Measurements from ENCODE around the gene CAMK1D.
A peak's percentile ranks its signal among the peaks of the same experiment; 100 is the strongest.

Gene CAMK1D

DNA sequence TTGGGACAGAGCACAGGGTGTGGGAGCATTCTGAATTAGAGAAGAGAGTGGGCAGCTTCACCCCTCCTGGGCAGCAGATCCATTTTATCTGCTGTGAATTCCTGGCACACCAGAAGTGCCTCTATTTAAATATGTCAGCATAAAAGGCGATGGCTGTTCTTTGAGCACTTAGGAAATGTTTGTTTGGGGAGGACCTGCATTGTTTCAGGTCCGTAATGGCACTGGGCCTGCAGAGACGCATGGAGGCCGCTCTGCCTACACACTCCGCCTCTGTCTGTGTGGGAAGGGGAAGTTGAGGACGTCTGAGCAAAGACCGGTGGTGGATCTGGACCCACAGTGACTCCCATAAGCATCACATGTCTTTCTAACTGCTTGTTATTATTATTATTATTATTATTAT lies 253.2 kb downstream of the CAMK1D start:
- peak in 1 of 3 experiments; percentile 7 for DNase-seq

DNA sequence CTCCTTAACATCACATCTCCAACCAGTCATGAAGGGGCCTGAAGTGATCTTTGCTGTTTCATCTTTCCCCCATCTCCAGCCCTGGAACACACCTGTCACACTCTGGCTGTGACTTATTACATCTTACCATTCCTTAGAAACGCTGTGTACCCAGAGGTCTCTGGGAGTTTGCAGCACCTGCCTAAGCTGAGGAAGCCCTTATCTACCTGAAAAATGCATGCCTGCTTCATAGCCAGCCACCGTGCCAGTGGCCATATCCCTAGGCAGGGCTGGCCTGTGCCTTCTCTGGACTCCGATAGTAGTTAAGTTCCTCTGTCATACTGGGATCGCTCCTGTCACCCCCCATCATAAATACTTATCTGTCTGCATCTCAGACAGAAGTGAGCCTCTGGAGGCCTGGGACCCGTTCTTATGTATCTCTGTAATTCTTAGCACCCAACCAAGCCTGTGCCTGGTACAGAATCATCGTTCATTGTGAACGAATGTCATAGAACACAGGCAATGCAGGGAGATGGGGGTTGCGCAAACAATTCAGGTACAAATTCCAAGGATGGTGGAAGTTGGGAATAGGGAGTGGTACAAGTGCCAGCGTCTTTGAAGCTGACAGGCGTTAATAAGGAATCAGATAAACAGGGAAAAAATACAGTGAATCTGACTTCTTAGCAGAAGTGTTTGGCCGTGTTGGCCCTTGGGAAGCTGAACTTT lies 254.6 kb downstream of the CAMK1D start:
- DNase-seq: no peak

DNA sequence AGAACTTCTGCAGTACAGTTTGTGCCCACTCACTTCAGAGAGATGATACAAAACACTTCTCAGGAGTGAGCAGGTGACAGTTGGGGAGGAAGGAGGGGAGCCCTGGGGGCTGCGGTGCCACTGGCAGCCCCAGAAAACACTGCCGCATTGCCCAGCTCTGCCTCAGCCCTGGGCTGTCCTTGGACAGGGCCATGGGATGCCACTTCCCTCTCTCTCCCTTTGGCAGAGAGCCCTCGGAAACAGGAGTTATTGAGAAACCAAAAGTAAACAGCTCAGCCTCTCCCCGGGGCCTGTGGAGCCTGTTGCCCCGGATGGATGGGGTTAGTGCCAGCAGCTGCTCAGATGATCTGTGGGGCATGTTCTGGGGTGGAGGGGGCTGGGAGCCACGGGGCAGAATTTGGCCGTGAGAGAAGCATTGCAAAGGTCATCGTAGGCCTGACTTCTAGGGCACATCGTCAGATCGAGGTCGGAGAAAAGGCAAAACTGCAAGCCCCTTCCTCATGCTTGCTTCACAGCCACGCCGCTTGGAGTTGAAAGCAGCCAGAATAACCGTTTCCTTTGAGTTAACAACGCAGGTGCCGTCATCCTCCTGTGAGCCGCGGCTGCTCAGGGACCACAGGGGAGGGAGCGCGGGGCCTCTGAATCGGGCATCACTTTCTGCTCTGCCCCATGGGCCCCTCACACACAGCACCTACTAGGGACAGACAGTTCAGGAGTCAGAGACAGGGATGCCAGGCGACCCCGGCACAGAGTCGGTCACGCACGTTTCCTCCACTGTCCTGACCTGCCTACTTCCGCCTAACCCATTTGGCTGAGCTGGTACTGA lies 256.4 kb downstream of the CAMK1D start:
- peak; percentile 51 to 83 (median 66) for DNase-seq

DNA sequence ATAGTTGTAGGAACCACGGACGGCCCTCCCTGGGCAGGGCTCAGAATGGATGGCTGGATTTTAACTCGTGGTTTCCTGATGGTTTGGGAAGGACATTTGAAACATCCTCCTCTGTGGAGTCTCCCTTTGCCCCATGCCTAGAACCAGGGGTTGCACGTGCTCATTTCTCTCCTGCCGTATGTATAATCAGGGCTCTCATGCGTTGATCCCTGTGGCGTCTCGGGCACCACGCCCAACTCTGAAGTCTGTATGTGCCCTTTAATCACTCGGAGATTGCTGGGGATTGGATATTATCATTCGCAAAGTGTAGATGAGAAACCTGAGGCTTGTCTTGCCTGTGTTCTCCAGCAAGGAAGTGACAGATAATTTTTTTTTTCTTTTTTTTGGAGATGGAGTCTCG lies 257.1 kb downstream of the CAMK1D start:
- peak; percentile 74 to 86 (median 75) for DNase-seq

DNA sequence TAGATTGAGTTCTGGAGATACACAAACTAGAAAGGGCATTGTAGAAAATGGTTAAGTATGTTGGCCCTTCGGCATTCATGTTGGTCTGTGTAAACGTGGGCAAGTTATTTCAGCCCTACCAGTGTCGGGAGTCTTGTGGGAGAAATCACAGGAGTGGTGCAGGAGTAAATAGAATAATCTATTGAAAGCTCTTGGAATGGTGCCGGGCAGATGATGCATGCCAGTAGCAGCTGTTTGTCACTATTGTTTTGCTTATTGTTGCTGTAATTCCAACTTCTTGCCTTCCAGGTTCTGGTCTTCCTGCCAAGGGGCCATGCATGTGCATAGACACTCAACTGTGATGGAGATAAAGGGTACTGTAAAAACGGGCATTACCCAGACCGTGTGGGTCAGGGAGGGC lies 259.4 kb downstream of the CAMK1D start:
- DNase-seq: no peak

DNA sequence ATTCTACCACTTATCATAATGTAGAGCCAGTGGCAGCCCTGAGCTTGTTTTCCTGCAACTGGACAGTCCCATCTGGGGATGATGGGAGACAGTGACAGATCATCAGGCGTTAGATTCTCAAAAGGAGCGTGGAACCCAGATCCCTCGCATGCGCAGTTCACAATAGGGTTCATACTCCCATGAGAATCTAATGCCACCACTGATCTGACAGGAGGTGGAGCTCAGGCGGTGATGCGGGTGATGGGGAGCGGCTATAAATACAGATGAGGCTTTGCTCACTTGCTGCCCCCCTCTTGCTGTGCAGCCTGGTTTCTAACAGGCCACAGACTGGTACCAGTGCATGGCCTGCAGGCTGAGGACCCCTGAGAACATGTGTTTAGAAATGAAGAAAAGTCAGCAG lies 260.1 kb downstream of the CAMK1D start:
- DNase-seq: no peak

DNA sequence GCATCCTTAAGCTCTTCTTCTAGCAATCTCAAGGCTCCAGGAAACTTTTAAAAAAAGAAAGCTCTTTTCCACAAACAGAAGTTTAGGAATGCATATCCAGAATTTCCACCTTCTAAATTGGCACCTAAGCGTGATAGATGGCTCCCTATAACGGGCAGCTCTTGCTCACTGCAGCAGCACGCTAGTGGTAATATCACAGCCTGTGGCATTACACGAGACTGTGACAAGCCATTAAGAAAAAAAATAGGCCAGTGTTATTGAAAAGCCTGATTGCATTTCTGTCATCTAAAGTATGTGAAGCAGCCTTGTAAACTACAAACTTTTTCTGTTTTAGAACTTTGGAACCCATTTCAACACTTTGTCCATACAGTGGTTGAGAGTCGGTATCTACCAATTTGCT lies 263.8 kb downstream of the CAMK1D start:
- no peak for DNase-seq

DNA sequence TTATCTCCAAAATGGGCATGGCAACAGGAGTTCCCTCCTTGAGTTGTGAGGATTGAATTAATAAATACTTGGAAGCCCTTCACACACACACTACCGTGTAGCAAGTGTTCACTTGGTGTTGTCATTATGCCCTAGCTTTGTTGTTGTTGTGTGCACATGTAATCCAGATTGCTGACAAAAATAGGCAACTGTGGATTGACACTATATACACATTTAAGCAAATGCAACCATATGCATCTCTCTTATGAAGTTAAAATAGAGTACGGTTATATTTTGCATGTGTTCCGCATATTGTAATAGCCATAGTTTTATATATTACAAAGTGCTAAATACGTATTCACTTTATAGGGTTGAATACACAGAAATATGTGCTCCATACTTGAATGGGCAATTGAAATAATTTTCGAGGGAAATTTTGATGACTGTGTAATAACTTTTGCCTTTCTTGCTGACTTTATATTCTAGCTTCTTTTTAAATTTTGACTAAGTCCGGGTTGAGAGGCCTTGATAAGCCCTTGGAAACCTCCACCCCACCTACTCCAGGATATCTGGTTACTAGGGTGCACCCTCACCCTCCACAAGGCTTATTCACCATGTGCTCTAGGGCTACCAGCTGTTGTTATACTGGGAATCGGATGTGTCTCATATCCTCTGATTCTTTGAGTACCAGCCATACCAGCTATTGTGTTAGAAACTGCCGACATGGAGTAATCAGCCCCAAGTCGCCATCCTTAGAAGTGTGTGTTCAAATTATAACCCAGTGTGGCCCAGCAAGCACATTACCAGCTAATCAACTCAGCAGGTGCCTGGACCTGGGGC lies 265.0 kb downstream of the CAMK1D start:
- DNase-seq: peak in 2 of 3 experiments; percentile 37 to 63

DNA sequence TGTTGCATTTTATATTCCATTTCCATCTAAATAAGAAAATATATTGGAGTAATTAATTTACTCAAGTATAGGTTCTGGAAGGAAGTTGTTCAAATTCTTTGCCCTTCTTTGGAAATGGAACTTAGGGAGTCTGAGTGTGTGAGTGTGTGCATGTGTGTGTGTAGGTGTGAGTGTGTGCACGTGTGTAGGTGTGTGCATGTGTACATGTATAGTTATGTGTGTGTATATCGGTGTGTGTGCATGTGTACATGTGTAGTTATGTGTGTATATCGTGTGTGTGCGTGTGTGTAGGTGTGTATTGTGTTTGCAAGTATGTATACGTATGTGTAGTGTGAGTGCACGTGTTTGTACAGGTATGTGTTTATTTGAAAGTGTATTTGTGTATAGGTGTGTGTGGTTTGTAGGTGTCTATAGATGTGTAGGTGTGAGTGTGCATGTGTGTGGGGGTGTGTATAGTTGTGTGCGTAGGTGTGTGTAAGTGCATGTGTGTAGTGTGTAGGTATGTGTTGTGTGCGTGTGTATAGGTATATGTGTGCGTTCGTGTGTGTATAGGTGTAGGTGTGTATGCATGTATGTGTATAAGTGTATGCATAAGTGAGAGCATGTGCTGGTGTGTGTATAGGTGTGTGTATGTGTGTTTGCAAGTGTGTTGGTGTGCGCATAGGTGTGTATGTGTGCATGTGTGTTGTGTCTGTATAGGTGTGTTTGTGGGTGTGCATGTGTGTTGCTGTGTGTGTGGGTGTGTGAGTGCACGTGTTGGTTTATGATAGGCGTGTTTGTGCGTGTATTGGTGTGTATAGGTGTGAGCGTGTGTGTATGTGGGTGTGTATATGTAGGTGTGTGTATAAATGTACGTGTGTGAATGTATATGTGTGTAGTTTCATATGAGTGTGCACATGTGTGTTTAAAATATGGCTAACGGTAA lies 266.2 kb downstream of the CAMK1D start:
- DNase-seq: no peak

DNA sequence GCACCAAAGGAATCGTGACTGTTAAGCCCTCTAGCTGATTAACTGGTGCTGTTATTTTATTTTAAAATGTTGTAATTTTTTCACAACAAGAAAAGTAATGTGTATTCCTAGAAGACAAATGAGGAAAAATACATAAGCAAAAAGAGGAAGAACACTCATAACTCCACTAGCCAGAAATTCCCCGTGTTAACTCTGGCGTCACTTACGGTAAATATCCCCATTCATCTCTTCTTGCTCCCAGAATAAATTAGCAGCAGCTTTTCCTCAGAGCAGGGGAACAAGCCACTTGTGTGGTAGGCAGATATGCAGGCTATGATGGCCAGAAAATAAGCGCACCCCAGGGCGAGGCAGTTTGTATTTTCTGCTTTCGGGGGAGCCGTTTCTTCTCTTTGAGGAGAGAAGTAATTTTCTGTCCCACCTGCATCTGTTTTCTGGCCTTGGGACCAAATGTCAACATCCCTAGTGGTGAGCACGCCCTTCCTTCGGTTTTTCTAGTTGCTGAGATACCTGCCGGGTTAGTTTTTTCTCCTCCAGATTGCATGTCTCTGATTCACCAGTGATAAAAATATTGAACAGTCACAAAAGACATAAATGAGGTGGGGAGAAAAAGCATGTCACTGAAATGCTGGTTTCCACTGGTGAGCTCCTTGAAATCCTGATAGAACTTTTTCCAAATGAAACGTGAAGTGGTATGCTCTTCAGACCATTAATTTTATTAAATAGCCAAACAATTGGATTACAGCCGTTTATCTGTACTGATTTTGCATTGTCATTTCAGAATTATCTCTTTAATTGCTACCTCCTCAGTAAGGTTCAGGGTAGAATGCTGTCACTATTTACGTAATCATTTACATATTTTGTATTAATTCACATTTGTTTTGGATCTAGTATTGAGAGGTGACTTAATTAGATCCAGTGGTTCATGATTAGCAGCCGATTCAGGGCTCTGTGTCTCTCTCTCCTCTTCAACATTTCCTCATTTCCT lies 268.1 kb downstream of the CAMK1D start:
- peak in 2 of 3 experiments; percentile 41 to 75 for DNase-seq

DNA sequence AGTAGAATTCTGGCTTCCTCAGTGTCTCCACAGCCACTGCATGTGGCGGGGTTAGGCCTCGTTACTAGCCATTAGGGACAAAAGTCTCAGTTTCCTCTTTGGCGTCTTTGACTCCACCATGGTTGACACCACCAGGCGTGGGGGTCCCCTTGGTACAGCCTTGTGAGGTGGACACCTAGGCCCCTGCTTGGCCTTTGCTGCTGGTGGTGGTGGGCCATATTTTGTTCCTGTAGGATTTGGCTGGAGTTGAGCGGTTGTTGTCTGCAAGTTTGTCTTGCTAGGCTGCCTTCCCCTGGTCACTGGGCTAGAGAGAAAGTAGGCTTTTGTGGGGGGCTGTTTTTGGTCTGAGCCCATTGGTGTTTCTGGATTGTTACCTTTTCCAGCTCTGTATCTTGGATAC lies 272.7 kb downstream of the CAMK1D start:
- no peak for DNase-seq

DNA sequence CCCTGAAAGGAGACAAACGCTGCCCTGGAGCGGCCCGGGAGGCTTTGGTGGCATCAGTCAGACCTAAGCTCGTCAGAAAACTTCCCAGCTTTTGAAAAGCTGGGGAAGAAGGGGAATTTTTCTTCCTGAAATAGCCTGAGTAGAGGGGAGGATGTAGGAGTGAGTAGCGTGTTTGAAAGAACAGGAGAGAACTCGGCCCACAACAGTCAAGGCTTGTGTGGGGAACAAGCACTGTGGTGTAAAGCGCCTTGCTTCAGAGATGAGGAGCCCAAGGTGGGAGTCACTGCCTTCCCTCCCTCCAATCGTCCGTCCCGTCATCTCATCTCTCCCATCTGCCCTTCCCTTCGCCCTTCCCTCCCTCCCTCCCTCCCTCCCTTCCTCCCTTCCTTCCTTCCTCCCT lies 273.3 kb downstream of the CAMK1D start:
- no peak for DNase-seq

DNA sequence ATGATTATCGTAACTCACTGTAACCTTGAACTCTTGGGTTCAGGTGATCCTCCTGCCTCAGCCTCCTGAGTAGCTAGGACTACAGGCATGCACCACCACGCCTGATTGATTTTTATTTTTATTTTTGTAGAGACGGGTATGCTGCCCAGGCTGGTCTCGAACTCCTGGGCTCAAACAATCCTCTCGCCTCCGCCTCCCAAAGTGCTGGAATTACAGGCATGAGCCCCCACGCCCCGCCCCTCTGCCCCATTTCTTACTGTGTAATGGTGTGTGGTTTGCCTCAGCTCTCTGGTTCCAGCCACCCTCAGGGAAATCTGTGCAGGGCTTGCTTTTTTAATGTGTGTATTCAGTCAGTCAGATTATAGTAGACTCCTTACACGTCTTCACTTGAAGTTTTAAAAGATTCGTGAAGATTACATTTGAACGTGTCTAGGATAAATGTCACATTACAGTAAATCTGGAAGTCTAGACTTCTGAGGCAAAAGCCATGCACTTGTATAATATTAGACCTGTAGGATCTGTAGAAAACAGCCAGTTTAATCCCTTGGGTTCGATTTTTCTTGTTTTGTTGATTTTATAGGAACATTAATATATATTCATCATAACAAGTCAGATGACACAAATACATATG lies 276.2 kb downstream of the CAMK1D start:
- no peak for DNase-seq

DNA sequence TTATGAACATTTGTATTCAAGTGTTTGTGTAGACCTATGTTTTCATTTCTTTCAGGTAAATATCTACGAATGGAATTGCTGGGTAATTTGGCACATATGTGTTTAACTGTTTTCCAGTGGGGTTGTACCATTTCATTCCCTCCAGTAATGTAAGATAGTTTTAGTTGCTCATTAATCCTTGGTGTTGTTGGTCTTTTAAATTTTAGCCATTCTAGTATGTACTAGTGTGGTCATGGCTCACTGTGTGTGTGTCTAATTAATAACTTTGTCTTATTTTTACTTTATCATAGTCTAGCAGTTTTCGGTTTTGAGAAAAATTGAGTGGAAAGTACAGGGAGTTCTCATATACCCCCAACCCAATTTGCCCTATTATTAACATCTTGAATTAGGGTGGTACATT lies 278.8 kb downstream of the CAMK1D start:
- no peak for DNase-seq

DNA sequence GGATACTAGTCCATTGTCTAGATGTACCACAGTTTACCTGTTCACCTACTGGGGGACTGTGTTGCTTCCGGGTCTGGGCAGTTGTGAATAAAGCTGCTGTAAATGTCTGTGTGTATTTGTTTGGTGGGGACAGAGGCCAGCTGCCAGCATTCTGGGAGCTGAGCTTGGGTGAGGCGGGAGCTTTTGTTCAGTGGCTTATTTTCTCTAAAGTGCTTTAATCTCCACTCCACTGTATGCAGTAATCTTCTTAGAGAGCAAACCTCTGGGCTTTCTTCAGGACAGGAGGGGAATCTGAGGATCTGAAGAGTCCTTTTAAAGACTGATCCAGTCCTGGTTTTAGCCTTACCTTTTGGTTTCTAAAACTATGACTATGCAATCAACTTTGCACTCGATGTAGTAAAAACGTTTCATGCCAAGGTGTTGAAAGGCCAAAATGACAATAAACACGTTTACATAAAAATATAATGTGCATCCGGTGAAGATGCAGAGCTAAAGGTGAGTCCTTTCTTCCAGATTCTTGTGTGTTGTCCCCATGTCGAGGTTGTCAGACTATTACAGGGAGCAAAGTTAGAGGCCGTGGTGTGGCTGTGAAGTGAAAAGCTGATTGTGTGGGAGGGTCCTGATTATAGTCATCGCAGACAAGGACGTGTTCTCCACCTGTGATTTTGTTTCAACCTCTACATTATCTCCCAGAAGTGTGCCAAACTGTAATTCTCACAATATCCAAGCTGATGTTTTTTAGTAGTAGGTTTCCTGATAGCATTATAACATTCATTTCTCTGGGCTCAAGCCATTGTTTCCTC lies 279.8 kb downstream of the CAMK1D start:
- peak; percentile 57 to 73 (median 60) for DNase-seq

DNA sequence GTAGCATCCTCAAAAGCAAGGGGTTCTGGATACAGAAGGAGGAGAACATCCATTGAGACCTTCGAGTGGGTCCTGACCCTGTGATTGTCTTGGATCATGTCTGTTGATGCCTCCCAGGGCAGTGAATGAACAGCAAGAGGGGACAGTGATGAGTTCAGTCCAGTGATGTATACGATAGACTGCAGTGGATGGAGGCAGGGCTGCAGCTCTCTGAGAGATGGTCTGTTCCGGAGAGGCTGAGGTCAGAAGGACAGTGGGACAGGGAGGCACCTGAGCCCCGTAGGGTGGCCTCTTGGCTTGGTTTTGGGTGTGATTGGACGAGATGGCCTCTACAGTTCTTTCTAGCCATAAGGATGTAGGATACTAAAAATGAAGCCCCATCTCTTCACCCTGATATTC lies 280.4 kb downstream of the CAMK1D start:
- DNase-seq: peak in 1 of 3 experiments; percentile 25

DNA sequence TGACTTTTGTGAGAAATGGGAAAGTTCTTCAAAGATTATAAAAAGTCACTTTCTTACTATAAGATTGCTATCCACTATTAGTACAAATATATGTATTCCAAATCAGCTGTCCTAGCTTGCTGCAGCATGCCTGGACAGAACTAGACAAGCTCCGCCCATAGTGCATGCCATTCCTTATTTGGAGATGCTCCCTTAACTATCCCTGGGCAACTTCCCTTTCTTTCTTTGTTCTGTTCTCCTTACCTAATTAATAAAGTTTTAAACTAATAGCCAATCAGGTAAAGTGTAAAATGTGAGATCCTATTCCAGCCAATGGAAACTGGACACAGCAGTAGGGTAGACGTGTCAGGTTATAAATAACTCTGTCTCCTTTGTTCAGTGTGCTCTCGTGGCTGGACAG lies 281.9 kb downstream of the CAMK1D start:
- DNase-seq: no peak

DNA sequence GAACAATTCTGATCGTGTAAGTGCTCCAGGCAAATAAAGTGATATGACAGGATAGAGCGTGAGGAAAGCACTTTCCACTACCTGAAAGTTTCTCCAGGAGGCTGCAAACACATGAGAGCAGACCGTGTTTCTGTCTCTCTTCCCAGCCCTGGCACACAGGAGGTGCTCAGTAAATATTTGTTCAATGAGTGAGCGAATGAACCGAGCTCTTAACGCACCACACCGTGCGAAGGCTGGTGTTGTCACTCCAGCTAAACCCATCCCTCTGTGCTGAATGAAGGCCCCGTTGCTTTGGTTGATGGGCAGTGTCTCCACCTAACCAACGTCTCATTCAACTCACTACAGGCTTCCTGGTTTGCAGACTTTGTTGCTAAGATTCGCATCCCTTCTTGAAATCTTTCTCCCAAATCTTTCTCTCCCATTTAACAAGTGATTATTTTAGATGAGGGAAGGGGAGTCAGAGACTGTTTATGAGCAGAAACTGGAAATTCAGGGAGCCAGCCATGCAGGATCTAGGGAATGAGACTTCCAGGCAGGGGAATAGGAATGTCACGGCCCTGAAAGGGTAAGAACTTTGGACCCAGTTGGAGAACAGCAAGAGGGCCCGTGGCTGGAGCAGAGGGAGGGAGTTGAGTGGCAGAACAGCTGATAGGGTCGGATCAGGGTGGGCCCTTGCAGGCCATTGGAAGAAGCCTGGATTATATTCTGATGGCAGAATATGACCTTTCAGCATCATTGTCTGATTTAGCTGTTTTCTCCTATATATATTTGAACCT lies 282.6 kb downstream of the CAMK1D start:
- peak in 2 of 3 experiments; percentile 1 to 52 for DNase-seq

All from NCI-H1417 (cell line).